Mammary epithelial cell (primary cell): ENCODE measurements around the gene SAMHD1.

Experiments used
- CTCF ChIP-seq, 2 donors: IDR thresholded peaks in 1 of 2; conservative IDR thresholded peaks in 1 of 2; 2 replicates each; pipeline ENCODE4 v1.5.1; 2011 to 2012; ENCODE audit warnings: inconsistent platforms in 2 of 2, low read length in 2 of 2, mild to moderate bottlenecking in 2 of 2, control low read depth in 1 of 2, low read depth in 1 of 2; ENCODE audit not compliant: insufficient read depth in 1 of 2; ENCODE audit errors: extremely low read depth in 1 of 2
- EZH2 ChIP-seq: IDR thresholded peaks from 2 replicates; pipeline ENCODE4 v1.6.1; 2012; ENCODE audit warnings: low read length, inconsistent platforms, borderline replicate concordance

- TF ChIP-seq CTCF (conservative IDR thresholded peaks at IDR 0.05 in 1 of 2, IDR thresholded peaks at IDR 0.05 in 1 of 2; ENCODE audit: extremely low read depth in 1 of 2, insufficient read depth in 1 of 2, low read depth in 1 of 2, low read length in 2 of 2), result no peak
- no peak for TF ChIP-seq EZH2
These were observed 27.1 kb downstream of the SAMHD1 start for GRCh38 chr20:36924167-36925045.
